NB4 (cell line): ENCODE measurements around the gene ZBTB40.

Experiments
- DNase-seq: peaks from one replicate; pipeline ENCODE4 v3.0.0; 2010; ENCODE audit warnings: low read depth
- H3K4me3 ChIP-seq: one replicate; pipeline ENCODE4 v1.5.1; 2011; ENCODE audit warnings: mild to moderate bottlenecking, low read depth, low read length, moderate library complexity
- MYC ChIP-seq: IDR thresholded peaks from 2 replicates; pipeline ENCODE4 v1.6.1; 2011; ENCODE audit warnings: low read depth, low read length
- POLR2A ChIP-seq: IDR thresholded peaks from 2 replicates; pipeline ENCODE4 v1.6.1; 2011; ENCODE audit warnings: mild to moderate bottlenecking; ENCODE audit not compliant: insufficient read length; ENCODE audit errors: extremely low read depth
- TF ChIP-seq, protein P1 (sequence below): IDR thresholded peaks from 2 replicates; pipeline ENCODE4 v1.6.1; 2011; ENCODE audit warnings: low read depth, low read length
- TF ChIP-seq, protein P2 (sequence below): IDR thresholded peaks from one replicate; pipeline ENCODE4 v1.5.1; 2012; ENCODE audit warnings: low read depth, low read length

Gene ZBTB40

DNA sequence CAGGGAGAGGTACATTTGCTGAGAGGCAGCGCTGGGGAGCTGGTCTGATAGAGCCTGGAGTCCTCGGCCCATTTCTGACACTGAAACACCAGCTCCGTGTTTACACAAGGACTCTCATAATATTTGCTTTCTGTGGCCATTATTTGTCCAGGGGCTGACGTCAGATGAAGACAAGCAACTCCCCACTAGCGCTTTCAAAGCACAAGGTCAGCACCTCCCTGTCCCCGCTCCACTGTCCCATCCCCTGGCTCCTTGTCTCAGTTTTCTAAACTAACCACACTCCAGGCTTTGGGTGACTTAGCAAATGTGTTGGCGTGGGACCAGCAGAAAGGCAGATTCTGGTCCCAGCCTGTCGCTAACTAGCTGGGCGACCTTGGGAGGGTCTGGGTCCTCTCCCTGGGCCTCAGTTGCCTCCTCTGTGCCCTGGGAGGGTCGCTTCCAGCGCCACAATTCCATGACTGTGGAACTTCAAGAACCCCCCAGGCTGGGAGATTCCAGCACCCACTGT, 37.4 kb upstream of the ZBTB40 start:
- no peak for DNase-seq
- TF ChIP-seq MYC, result no peak
- TF ChIP-seq, protein P1, sequence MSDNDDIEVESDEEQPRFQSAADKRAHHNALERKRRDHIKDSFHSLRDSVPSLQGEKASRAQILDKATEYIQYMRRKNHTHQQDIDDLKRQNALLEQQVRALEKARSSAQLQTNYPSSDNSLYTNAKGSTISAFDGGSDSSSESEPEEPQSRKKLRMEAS, result no peak
- TF ChIP-seq, protein P2, sequence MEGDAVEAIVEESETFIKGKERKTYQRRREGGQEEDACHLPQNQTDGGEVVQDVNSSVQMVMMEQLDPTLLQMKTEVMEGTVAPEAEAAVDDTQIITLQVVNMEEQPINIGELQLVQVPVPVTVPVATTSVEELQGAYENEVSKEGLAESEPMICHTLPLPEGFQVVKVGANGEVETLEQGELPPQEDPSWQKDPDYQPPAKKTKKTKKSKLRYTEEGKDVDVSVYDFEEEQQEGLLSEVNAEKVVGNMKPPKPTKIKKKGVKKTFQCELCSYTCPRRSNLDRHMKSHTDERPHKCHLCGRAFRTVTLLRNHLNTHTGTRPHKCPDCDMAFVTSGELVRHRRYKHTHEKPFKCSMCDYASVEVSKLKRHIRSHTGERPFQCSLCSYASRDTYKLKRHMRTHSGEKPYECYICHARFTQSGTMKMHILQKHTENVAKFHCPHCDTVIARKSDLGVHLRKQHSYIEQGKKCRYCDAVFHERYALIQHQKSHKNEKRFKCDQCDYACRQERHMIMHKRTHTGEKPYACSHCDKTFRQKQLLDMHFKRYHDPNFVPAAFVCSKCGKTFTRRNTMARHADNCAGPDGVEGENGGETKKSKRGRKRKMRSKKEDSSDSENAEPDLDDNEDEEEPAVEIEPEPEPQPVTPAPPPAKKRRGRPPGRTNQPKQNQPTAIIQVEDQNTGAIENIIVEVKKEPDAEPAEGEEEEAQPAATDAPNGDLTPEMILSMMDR, result no peak

DNA sequence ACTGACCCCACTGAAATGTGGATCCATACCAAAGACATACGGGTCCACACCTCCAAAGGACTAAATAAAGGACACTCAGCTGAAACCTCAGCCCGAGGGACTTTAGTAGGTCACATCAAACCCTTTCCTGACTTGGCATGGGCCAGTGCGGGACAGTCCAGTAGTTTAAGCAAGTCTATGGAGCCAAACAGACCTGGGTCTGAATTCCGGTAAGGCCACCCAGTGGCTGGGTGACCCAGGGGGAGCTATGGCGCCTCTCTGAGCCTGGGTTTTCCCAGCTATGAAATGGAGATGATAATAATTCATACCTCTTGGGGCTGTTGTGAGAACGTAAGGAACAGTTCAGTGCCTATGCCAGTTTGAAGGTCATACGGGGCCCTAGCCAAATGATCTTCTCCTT, 36.2 kb upstream of the ZBTB40 start:
- DNase-seq, result no peak
- TF ChIP-seq, protein P1, result no peak
- no peak overlapping the region for H3K4me3 ChIP-seq

More for the DNA sequence above, 37.4 kb upstream of the ZBTB40 start:
- no peak overlapping the region for H3K4me3 ChIP-seq

DNA sequence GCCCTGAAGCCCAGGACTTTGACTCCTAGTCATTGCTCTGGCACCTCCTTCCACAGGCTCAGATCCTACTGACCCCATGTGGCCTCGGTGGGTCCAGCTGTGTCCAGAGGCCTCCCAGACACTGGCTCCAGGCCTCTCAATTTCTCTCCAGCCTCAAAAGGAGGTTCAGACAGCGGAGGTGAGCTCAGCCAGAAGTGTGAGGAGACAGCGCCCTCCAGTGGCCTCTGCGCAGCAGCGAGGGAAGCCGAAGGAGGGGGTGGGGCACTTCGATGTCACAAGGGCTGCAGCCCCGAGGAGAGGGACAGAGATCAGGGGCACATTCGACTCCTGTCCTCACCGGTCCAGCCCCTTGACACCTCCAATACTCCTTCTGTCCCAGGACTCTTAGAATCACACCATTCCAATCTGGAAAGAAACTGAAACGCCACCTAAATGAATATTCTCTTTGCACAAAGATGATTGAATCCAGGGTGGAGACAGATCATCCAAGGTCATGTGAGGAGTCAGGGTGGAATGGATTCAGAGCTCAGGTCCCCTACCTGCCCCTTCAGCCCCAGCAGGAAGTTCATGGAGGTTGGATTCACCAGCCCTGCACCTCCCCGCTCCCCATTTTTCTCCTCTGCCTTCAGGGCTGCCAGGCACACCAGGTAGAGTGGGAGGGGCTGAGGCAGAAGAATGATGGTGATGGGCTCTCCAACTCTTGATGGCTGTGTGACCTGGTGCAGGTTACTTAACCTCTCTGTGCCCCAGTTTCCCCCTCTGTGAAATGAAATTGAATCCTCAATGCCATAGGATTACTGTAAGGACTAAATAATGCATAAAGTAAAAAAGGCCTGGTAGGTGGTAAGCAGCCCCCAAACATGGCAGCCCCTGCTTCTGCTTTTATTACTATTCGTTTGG, 34.8 kb upstream of the ZBTB40 start:
- H3K4me3 ChIP-seq, result no peak overlapping the region
- TF ChIP-seq MYC (no peak), POLR2A (no peak)
- TF ChIP-seq, protein P2, result peak; percentile 95
- TF ChIP-seq, protein P1, result peak; percentile 13; the same call in 1 of the 2 replicates
- DNase-seq, result peak; percentile 74

DNA sequence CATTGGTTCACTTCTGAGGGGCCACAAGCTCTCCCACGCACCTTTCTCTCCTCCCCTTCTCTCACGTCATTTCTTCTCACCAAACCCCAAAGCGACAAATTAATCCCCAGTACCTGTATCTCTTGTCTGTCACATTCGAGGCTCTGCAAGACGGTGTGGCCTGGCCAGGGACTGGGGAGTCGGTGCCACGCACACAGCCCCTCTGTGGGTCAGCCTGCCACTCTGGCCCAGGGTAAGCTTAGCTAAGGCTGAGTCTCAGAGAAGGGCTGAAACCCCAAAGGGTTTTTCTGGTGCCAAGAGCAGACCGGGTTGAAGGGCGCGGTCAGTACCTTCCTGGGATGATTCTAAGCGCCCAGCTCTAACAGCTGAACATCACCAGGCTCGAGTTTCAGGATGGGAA, 34.2 kb upstream of the ZBTB40 start:
- no peak for DNase-seq
- H3K4me3 ChIP-seq, result no peak overlapping the region
- no peak for TF ChIP-seq MYC
- TF ChIP-seq, protein P2, result no peak
- TF ChIP-seq POLR2A, result no peak
- TF ChIP-seq, protein P1, result no peak

DNA sequence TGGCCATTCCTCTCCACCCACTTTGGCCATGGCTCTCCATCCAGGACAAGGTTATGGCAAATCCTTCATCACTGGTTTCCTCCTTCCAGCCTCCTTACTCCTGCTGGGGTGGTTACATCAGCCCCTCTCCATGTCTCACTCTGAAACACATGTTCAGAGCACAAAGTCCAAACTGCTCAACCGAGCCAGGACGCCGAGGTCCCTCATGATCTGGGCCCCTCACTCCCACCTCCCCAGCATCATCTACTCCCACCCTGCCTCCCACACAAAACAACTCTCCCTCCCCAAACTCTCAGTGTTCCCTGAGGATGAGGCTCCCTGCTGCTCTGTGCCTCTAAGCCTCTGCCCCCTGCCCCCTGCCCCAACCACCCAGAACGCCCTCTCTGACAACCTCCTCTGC, 33.3 kb upstream of the ZBTB40 start:
- H3K4me3 ChIP-seq, result no peak overlapping the region
- DNase-seq, result no peak
- TF ChIP-seq, protein P1, result no peak
- TF ChIP-seq MYC (no peak), POLR2A (no peak)
- TF ChIP-seq, protein P2, result no peak

DNA sequence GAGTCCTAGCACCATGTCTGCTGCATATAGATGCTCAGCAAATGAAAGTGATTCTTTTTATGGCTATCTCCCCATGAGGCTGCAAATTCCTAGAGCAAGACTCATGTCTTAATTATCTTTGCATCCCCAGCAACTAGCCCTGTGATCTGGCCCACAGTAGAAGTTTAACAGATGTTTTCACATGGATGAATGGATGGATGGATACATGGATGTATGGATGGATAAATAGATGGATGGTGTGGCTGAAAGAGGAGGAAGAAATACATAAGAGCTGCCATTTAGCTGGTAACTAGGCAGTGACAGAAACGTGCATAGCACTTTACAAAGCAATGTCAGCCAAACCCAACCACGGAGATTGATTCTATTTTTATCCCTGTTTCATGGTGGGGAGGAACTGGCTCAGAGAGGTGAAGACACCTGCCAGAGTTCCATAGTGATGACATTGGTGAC, 32.7 kb upstream of the ZBTB40 start:
- TF ChIP-seq, protein P1, result no peak
- TF ChIP-seq MYC (no peak), POLR2A (no peak)
- TF ChIP-seq, protein P2, result no peak
- no peak for DNase-seq
- H3K4me3 ChIP-seq, result no peak overlapping the region
